Right lobe of liver (tissue), 4 donors: Measurements from ENCODE around the gene ZNF254.

ENCODE experiments used
- CTCF ChIP-seq, 4 donors: fragments of 200-600 bp in 3 of 4; fragments of 450-650 bp in 1 of 4; IDR thresholded peaks; one replicate each; pipeline versions ENCODE4 v1.5.1 to v1.8.0; 2016 to 2022; ENCODE audit warnings: antibody characterized with exemption in 4 of 4, mild to moderate bottlenecking in 2 of 4
- POLR2A ChIP-seq: fragments of 450-650 bp; IDR thresholded peaks from one replicate; pipeline ENCODE4 v1.6.1; 2017; ENCODE audit warnings: antibody characterized with exemption, mild to moderate bottlenecking
- donor health status: DM: no; HTN: no; CAD: no.
- donor health status: DM: no; HTN: no; CAD: no.
- donor health status: DM: no; HTN: yes; CAD: no.

- TF ChIP-seq CTCF (IDR thresholded peaks at IDR 0.05) (no peak), POLR2A (no peak)
Measured at GRCh38 chr19:24081056-24081455, 5.9 kb upstream of the ZNF254 start.
